HCT116 (cell line): ENCODE results near the gene PAPPA2. TPM values are rescaled to one million over a fixed set of nuclear protein-coding genes. Genes with fewer than 3 reads are reported as not detected.

ENCODE experiments used
- ATAC-seq: fragments of 200-7000 bp; cut with Tn5 transposase; 2 replicates; pipeline ENCODE4 v1.9.1; 2020; ENCODE audit warnings: mild to moderate bottlenecking, moderate library complexity
- BruUV-seq: library from RNA; stranded (reverse); fragments of 400-500 nt; replicated peaks from 2 replicates; lab custom pipeline; 2021; lab: Mats Ljungman, UMichigan
- CTCF ChIA-PET: fragments of 300-600 bp; sonication (Branson Sonifier 250); formaldehyde crosslinking; loops from one replicate; lab custom pipeline; 2021; ENCODE audit warnings: antibody characterized with exemption; lab: Charles Lee
- POLR2A ChIA-PET: fragments of 300-600, 350-600 bp; sonication (Branson Sonifier 250); formaldehyde crosslinking; loops from one replicate; lab custom pipeline; 2021; ENCODE audit warnings: antibody characterized with exemption; lab: Charles Lee
- RAD21 ChIA-PET, 2 experiments: fragments of 300-600 bp; sonication (Branson Sonifier 250); formaldehyde crosslinking; loops; one replicate each; lab custom pipeline; 2023; ENCODE audit warnings: low total read pairs in 2 of 2; ENCODE audit not compliant: uncharacterized antibody in 2 of 2, unreplicated experiment in 2 of 2, low non-redundant PET in 1 of 2; lab: Charles Lee
- DNase-seq: peaks from one replicate; pipeline ENCODE4 v3.0.0-alpha.2; 2010; ENCODE audit warnings: low read depth, low spot score
- H2AFZ ChIP-seq: fragments of 200-600 bp; shearing (Covaris generic), sonication (generic); 2 replicates; pipeline ENCODE4 v1.6.1; 2017; ENCODE audit warnings: low read depth, mixed run types, mixed read lengths, antibody characterized with exemption, low read length; ENCODE audit not compliant: poor library complexity, severe bottlenecking
- H3K27ac ChIP-seq: 2 replicates; pipeline ENCODE4 v1.5.1; 2012; ENCODE audit warnings: low read depth, low read length
- H3K27me3 ChIP-seq: fragments of 200-600 bp; sonication (generic); 2 replicates; pipeline ENCODE4 v1.6.1; 2016; ENCODE audit warnings: mixed run types, low read length, mixed read lengths; ENCODE audit not compliant: insufficient read depth
- H3K36me3 ChIP-seq, 2 experiments: fragments of 200-500 bp in 1 of 2; fragments of 200-600 bp in 1 of 2; sonication (Bioruptor generic) in 1 of 2; sonication (generic) in 1 of 2; 2 replicates each; pipeline versions ENCODE4 v1.5.1 to v1.6.1; 2014 to 2016; ENCODE audit warnings: low read length in 2 of 2, inconsistent platforms in 1 of 2, mixed read lengths in 1 of 2, mixed run types in 1 of 2; ENCODE audit not compliant: insufficient read depth in 2 of 2, control insufficient read depth in 1 of 2
- H3K4me1 ChIP-seq, 2 experiments: fragments of 200-600 bp in 1 of 2; sonication (generic) in 1 of 2; 2 replicates each; pipeline versions ENCODE4 v1.5.1 to v1.6.1; 2012 to 2017; ENCODE audit warnings: low read length in 2 of 2, inconsistent platforms in 1 of 2, mild to moderate bottlenecking in 1 of 2, mixed read lengths in 1 of 2, mixed run types in 1 of 2, moderate library complexity in 1 of 2; ENCODE audit not compliant: insufficient read depth in 2 of 2, control insufficient read depth in 1 of 2
- H3K4me2 ChIP-seq: fragments of 200-600 bp; sonication (generic); 2 replicates; pipeline ENCODE4 v1.6.1; 2017; ENCODE audit warnings: mixed run types, low read length, mixed read lengths
- H3K4me3 ChIP-seq, 2 experiments: fragments of 200-600 bp in 1 of 2; sonication (generic) in 1 of 2; replicated peaks in 1 of 2; 2 replicates each; pipeline ENCODE4 v1.5.1; 2011 to 2016; ENCODE audit warnings: low read length in 2 of 2, control low read depth in 1 of 2, low read depth in 1 of 2, mild to moderate bottlenecking in 1 of 2, mixed read lengths in 1 of 2, mixed run types in 1 of 2
- H3K79me2 ChIP-seq: fragments of 200-600 bp; sonication (generic); 2 replicates; pipeline ENCODE4 v1.6.1; 2017; ENCODE audit warnings: mild to moderate bottlenecking, mixed run types, low read length, moderate library complexity, mixed read lengths; ENCODE audit not compliant: insufficient read depth
- H3K9ac ChIP-seq: fragments of 200-600 bp; sonication (generic); 2 replicates; pipeline ENCODE4 v1.6.1; 2016; ENCODE audit warnings: low read length, mixed read lengths
- H3K9me2 ChIP-seq: fragments of 200-600 bp; sonication (generic), shearing (Covaris generic); 2 replicates; pipeline ENCODE4 v1.6.1; 2017; ENCODE audit warnings: mixed run types, mild to moderate bottlenecking, moderate library complexity; ENCODE audit not compliant: insufficient read depth
- H3K9me3 ChIP-seq, 2 experiments: fragments of 200-500 bp in 1 of 2; fragments of 200-600 bp in 1 of 2; sonication (Bioruptor generic) in 1 of 2; sonication (generic) in 1 of 2; 2 replicates each; pipeline ENCODE4 v1.6.1; 2014 to 2017; ENCODE audit warnings: low read length in 2 of 2, mixed read lengths in 2 of 2, inconsistent platforms in 1 of 2, low read depth in 1 of 2, mild to moderate bottlenecking in 1 of 2, mixed run types in 1 of 2, moderate library complexity in 1 of 2; ENCODE audit not compliant: control insufficient read depth in 1 of 2, insufficient read depth in 1 of 2
- H4K20me1 ChIP-seq: fragments of 200-600 bp; sonication (generic), shearing (Covaris generic); 2 replicates; pipeline ENCODE4 v1.6.1; 2017; ENCODE audit warnings: mixed run types, mild to moderate bottlenecking, moderate library complexity; ENCODE audit not compliant: insufficient read depth
- CBX3 ChIP-seq: IDR thresholded peaks from 2 replicates; pipeline ENCODE4 v1.6.1; 2012; ENCODE audit warnings: low read depth
- CEBPB ChIP-seq: IDR thresholded peaks from 2 replicates; pipeline ENCODE4 v1.6.1; 2012; ENCODE audit warnings: low read depth
- EGR1 ChIP-seq: IDR thresholded peaks from 2 replicates; pipeline ENCODE4 v1.6.1; 2012; ENCODE audit warnings: low read depth
- ELF1 ChIP-seq: IDR thresholded peaks from 2 replicates; pipeline ENCODE4 v1.6.1; 2012; ENCODE audit warnings: low read depth, borderline replicate concordance
- JUND ChIP-seq: IDR thresholded peaks from 2 replicates; pipeline ENCODE4 v1.6.1; 2012
- POLR2A ChIP-seq: IDR thresholded peaks from 2 replicates; pipeline ENCODE4 v1.7.0; 2011; ENCODE audit warnings: borderline replicate concordance; ENCODE audit not compliant: insufficient read depth, insufficient read length; ENCODE audit errors: extremely low read depth
- RAD21 ChIP-seq: IDR thresholded peaks from 2 replicates; pipeline ENCODE4 v1.6.1; 2012; ENCODE audit warnings: low read depth, mild to moderate bottlenecking
- SRF ChIP-seq: IDR thresholded peaks from 2 replicates; pipeline ENCODE4 v1.6.1; 2012; ENCODE audit warnings: low read depth
- TCF7L2 ChIP-seq: IDR thresholded peaks from 2 replicates; pipeline ENCODE4 v1.7.0; 2011; ENCODE audit warnings: borderline replicate concordance, inconsistent platforms; ENCODE audit not compliant: insufficient read depth, insufficient read length; ENCODE audit errors: extremely low read depth
- YY1 ChIP-seq: IDR thresholded peaks from 2 replicates; pipeline ENCODE4 v1.6.1; 2011; ENCODE audit warnings: low read length, low read depth, moderate library complexity, mild to moderate bottlenecking; ENCODE audit not compliant: insufficient replicate concordance; ENCODE audit errors: extremely low read depth
- ZFX ChIP-seq: fragments of 450-650 bp; IDR thresholded peaks from 2 replicates; pipeline ENCODE4 v1.6.1; 2017
- ZNF274 ChIP-seq: fragments of 200-500 bp; sonication (Bioruptor generic); IDR thresholded peaks from 2 replicates; pipeline ENCODE4 v1.6.1; 2014; ENCODE audit warnings: mild to moderate bottlenecking, low read depth, low read length, inconsistent platforms
- intact Hi-C: fragments of 100-400 bp; cut with micrococcal nuclease; formaldehyde crosslinking; loops from 2 replicates; pipeline ENCODE4 v1.10.0; 2022
- total RNA-seq: library from RNA; stranded (reverse); gene quantifications from one replicate; pipeline ENCODE4 v1.2.1, GENCODE V29; 2021; ENCODE audit not compliant: unreplicated experiment
- TF ChIP-seq, protein P1 (sequence below): IDR thresholded peaks from 2 replicates; pipeline ENCODE4 v1.6.1; 2012
- TF ChIP-seq, protein P2 (sequence below), 3 experiments: fragments of 200-600 bp in 1 of 3; sonication (generic) in 1 of 3; IDR thresholded peaks in 2 of 3; conservative IDR thresholded peaks in 1 of 3; 2 replicates each; pipeline ENCODE4 v1.5.1; 2012 to 2017; ENCODE audit warnings: low read depth in 2 of 3, low read length in 2 of 3, antibody characterized with exemption in 1 of 3, borderline replicate concordance in 1 of 3, control low read depth in 1 of 3, mild to moderate bottlenecking in 1 of 3, mixed read lengths in 1 of 3, mixed run types in 1 of 3, moderate library complexity in 1 of 3; ENCODE audit not compliant: insufficient read depth in 1 of 3
- TF ChIP-seq, protein P3 (sequence below): IDR thresholded peaks from 2 replicates; pipeline ENCODE4 v1.6.1; 2012
- TF ChIP-seq, protein P4 (sequence below): IDR thresholded peaks from 2 replicates; pipeline ENCODE4 v1.6.1; 2012; ENCODE audit warnings: low read depth

The PAPPA2 gene
- total RNA-seq, 1 experiment from 2014 or later = not detected

DNA sequence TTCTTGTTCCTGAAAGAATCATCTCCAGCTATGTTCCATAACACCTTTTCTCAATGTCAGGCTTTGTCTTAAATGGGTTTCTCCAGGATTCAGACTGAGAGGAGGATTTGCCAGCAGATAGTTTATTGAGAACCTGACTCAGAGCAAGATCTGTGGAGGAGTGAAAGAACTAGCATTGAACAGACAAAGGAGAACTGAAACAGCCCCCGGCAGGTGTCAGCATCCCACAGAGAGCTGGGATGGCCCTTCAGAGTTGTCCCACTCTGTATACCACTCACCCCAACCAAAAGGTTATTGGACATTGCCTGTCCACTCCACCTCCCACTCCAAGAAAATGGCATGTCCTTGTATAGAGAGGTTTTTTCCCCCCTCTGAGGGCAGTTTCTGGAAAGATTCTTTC lies 270.7 kb downstream of the PAPPA2 start:
- Histone ChIP-seq H2AFZ (no peak overlapping the region), H3K4me1 (no peaks in the 10 kb centered on the region), H3K36me3 (no peaks in the 10 kb centered on the region), H4K20me1 (no peaks in the 10 kb centered on the region), H3K27ac (no peak overlapping the region), H3K4me2 (no peak overlapping the region), H3K27me3 (peaks cover 12% of the 10 kb centered on the region), H3K9ac (no peak overlapping the region), H3K9me2 (no peaks in the 10 kb centered on the region), H3K4me3 (no peak overlapping the region), H3K79me2 (no peaks in the 10 kb centered on the region), H3K9me3 (no peaks in the 10 kb centered on the region)
- RAD21 ChIA-PET = no interaction called here
- DNase-seq (no peak), ATAC-seq (no peak)
- POLR2A ChIA-PET = no interaction called here
- CTCF ChIA-PET = no interaction called here
- no TSS peak for BruUV-seq
- TF ChIP-seq RAD21 (no peak), ZNF274 (no peak), TCF7L2 (no peak), CBX3 (no peak), ELF1 (no peak)
- TF ChIP-seq, protein P1, sequence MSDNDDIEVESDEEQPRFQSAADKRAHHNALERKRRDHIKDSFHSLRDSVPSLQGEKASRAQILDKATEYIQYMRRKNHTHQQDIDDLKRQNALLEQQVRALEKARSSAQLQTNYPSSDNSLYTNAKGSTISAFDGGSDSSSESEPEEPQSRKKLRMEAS = no peak
- intact Hi-C loops = no loop called here

DNA sequence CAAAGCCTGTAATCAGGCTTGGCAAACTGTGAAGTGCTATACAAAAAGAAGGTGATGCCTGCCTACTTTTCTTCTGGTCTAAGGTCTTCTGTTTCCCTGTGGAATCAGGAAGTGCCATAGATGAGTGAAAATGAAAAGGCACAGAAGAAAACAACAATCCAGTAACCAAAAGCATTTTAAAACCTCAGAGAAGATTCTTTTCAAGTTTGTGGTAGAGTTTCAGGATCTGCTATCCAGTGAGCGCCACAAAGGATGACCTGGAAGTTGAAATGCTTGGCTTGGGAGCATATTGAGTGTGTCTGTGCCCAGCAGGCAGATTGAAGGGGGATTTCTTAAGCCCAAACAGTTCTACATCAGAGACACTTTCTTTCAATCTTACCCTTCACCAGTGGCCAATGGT lies 272.2 kb downstream of the PAPPA2 start:
- ATAC-seq (no peak), DNase-seq (no peak)
- H3K9ac ChIP-seq = no peak overlapping the region
- no peaks in the 10 kb centered on the region for H3K9me3 ChIP-seq
- H3K4me1 ChIP-seq = no peaks in the 10 kb centered on the region
- H2AFZ ChIP-seq = no peak overlapping the region
- no peak overlapping the region for H3K4me3 ChIP-seq
- H3K27ac ChIP-seq = no peak overlapping the region
- intact Hi-C loops = no loop called here
- H4K20me1 ChIP-seq = no peaks in the 10 kb centered on the region
- no peaks in the 10 kb centered on the region for H3K79me2 ChIP-seq
- ChIA-PET RAD21 (no interaction called here), CTCF (no interaction called here), POLR2A (interaction anchor here (0.5 kb wide), 1 partner anchor 39 kb away, joined by 3 read pairs; no protein-coding TSS in a partner anchor)
- H3K4me2 ChIP-seq = no peak overlapping the region
- H3K9me2 ChIP-seq = no peaks in the 10 kb centered on the region
- no TSS peak for BruUV-seq
- no peaks in the 10 kb centered on the region for H3K36me3 ChIP-seq
- H3K27me3 ChIP-seq = peaks cover 26% of the 10 kb centered on the region
- no peak for TF ChIP-seq EGR1
- TF ChIP-seq, protein P1 = no peak
- no peak for TF ChIP-seq CEBPB
- TF ChIP-seq TCF7L2 = no peak
- TF ChIP-seq, protein P2, sequence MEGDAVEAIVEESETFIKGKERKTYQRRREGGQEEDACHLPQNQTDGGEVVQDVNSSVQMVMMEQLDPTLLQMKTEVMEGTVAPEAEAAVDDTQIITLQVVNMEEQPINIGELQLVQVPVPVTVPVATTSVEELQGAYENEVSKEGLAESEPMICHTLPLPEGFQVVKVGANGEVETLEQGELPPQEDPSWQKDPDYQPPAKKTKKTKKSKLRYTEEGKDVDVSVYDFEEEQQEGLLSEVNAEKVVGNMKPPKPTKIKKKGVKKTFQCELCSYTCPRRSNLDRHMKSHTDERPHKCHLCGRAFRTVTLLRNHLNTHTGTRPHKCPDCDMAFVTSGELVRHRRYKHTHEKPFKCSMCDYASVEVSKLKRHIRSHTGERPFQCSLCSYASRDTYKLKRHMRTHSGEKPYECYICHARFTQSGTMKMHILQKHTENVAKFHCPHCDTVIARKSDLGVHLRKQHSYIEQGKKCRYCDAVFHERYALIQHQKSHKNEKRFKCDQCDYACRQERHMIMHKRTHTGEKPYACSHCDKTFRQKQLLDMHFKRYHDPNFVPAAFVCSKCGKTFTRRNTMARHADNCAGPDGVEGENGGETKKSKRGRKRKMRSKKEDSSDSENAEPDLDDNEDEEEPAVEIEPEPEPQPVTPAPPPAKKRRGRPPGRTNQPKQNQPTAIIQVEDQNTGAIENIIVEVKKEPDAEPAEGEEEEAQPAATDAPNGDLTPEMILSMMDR (IDR thresholded peaks at IDR 0.05 in 2 of 3, conservative IDR thresholded peaks at IDR 0.05 in 1 of 3; ENCODE audit: borderline replicate concordance in 1 of 3, insufficient read depth in 1 of 3, low read depth in 2 of 3, low read length in 2 of 3) = no peak
- no peak for TF ChIP-seq POLR2A
- TF ChIP-seq, protein P3, sequence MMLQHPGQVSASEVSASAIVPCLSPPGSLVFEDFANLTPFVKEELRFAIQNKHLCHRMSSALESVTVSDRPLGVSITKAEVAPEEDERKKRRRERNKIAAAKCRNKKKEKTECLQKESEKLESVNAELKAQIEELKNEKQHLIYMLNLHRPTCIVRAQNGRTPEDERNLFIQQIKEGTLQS = no peak
- TF ChIP-seq, protein P4, sequence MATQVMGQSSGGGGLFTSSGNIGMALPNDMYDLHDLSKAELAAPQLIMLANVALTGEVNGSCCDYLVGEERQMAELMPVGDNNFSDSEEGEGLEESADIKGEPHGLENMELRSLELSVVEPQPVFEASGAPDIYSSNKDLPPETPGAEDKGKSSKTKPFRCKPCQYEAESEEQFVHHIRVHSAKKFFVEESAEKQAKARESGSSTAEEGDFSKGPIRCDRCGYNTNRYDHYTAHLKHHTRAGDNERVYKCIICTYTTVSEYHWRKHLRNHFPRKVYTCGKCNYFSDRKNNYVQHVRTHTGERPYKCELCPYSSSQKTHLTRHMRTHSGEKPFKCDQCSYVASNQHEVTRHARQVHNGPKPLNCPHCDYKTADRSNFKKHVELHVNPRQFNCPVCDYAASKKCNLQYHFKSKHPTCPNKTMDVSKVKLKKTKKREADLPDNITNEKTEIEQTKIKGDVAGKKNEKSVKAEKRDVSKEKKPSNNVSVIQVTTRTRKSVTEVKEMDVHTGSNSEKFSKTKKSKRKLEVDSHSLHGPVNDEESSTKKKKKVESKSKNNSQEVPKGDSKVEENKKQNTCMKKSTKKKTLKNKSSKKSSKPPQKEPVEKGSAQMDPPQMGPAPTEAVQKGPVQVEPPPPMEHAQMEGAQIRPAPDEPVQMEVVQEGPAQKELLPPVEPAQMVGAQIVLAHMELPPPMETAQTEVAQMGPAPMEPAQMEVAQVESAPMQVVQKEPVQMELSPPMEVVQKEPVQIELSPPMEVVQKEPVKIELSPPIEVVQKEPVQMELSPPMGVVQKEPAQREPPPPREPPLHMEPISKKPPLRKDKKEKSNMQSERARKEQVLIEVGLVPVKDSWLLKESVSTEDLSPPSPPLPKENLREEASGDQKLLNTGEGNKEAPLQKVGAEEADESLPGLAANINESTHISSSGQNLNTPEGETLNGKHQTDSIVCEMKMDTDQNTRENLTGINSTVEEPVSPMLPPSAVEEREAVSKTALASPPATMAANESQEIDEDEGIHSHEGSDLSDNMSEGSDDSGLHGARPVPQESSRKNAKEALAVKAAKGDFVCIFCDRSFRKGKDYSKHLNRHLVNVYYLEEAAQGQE = no peak
- no peak for TF ChIP-seq YY1
- no peak for TF ChIP-seq ELF1
- TF ChIP-seq JUND = no peak
- no peak for TF ChIP-seq SRF
- TF ChIP-seq ZFX = no peak
- no peak for TF ChIP-seq ZNF274
